GM12892 (cell line): ENCODE data around the gene MYH6.

ENCODE experiments used
- DNase-seq: peaks from one replicate; pipeline ENCODE4 v3.0.0; 2011; ENCODE audit not compliant: insufficient read length
- FAIRE-seq: peaks from 2 replicates; lab custom pipeline; 2011; peaks lifted over from hg19 to GRCh38; lab: Jason Lieb, UNC
- POLR2A ChIP-seq: IDR thresholded peaks from 2 replicates; pipeline ENCODE4 v1.6.1; 2011; ENCODE audit warnings: low read depth, low read length, control low read depth
- POLR2AphosphoS5 ChIP-seq: IDR thresholded peaks from 2 replicates; pipeline ENCODE4 v1.6.1; 2011; ENCODE audit warnings: low read depth, low read length, control low read depth
- TAF1 ChIP-seq: IDR thresholded peaks from 2 replicates; pipeline ENCODE4 v1.6.1; 2011; ENCODE audit warnings: low read depth, mild to moderate bottlenecking, control low read depth, low read length, borderline replicate concordance

The MYH6 gene

GRCh38 chr14:23385244-23385641 lies 22.8 kb downstream of the MYH6 start:
- TF ChIP-seq POLR2AphosphoS5: no peak
- TF ChIP-seq POLR2A: no peak
- no peak for TF ChIP-seq TAF1
- FAIRE-seq: no peak
- no peak for DNase-seq

GRCh38 chr14:23384364-23385080 lies 23.6 kb downstream of the MYH6 start:
- FAIRE-seq: no peak
- DNase-seq: no peak
- TF ChIP-seq POLR2A: no peak
- TF ChIP-seq POLR2AphosphoS5: no peak
- no peak for TF ChIP-seq TAF1

GRCh38 chr14:23382731-23383440 lies 25.2 kb downstream of the MYH6 start:
- DNase-seq: no peak
- no peak for TF ChIP-seq POLR2A
- no peak for TF ChIP-seq TAF1
- no peak for TF ChIP-seq POLR2AphosphoS5
- no peak for FAIRE-seq

- FAIRE-seq (no peak), DNase-seq (no peak)
- TF ChIP-seq TAF1: no peak
- no peak for TF ChIP-seq POLR2A
- TF ChIP-seq POLR2AphosphoS5: no peak
These were observed 25.8 kb downstream of the MYH6 start for GRCh38 chr14:23382276-23382675.

DNA sequence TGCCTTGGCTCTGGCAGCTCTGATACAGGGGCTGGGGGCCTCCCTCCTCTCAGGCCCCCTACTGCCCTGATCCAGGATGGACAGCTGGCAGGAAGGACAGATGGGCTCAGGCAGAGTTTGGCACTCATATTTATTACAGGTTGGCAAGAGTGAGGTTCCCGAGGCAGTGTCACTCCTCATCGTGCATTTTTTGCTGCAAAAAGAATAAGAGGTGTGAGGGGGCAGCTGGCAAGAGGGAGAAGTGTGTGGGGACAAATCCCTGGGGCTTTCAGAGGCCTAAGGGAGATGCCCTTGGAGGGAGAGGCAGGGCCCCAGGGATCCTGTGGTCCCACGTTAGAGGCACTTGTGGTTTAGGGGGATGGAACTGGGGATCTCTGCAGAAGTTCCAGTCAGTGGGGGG lies 26.2 kb downstream of the MYH6 start:
- FAIRE-seq: no peak

GRCh38 chr14:23380976-23381375 lies 27.1 kb downstream of the MYH6 start:
- no peak for TF ChIP-seq TAF1
- no peak for TF ChIP-seq POLR2AphosphoS5
- TF ChIP-seq POLR2A: no peak

More for the DNA sequence above, 26.2 kb downstream of the MYH6 start:
- TF ChIP-seq TAF1 (no peak), POLR2A (no peak), POLR2AphosphoS5 (no peak)
- no peak for DNase-seq

DNA sequence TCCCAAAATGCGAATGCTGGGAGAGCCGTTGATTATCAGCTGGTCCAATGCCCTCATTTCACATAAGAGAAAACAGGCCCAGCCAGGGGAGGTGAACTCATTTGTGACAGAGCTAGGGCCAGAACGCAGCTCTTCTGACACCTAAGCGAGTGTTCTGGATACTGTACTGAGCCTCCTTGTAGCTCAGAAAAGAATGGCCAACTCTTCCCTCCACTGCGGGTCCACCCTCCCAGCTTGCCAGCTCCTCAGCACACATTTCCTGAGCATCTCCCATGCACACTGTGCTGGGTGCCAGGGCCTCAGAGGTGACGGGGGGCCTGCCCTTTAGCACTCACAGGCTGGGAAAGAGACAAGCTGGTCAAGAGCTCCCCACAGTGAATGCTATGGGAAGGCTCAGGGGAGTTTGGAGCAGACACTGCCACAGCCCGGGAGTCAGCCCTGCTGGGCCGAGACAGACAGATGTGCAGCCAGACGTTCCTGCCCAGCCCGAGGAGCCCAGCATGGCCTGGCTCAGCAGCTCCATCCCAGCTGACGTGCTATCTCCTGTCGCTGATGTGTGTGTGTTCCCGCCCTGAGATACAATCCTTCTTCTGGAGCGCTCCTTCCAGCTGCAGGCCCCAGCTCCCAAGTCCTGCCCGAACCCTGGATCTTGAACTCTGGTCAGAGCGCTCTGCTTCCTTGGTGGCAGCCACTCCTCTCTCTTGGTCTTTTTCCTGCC lies 27.7 kb downstream of the MYH6 start:
- DNase-seq: no peak
- TF ChIP-seq POLR2AphosphoS5 (no peak), TAF1 (no peak), POLR2A (no peak)
- no peak for FAIRE-seq

More at GRCh38 chr14:23380976-23381375, 27.1 kb downstream of the MYH6 start:
- FAIRE-seq: no peak
- DNase-seq: no peak

GRCh38 chr14:23379366-23380196 lies 28.5 kb downstream of the MYH6 start:
- no peak for TF ChIP-seq POLR2AphosphoS5
- TF ChIP-seq TAF1: no peak
- no peak for TF ChIP-seq POLR2A
- peak; percentile 60 for FAIRE-seq
- peak; percentile 82 for DNase-seq

GRCh38 chr14:23378612-23379220 lies 29.4 kb downstream of the MYH6 start:
- no peak for DNase-seq
- TF ChIP-seq TAF1: no peak
- no peak for TF ChIP-seq POLR2A
- no peak for TF ChIP-seq POLR2AphosphoS5
- no peak for FAIRE-seq

DNA sequence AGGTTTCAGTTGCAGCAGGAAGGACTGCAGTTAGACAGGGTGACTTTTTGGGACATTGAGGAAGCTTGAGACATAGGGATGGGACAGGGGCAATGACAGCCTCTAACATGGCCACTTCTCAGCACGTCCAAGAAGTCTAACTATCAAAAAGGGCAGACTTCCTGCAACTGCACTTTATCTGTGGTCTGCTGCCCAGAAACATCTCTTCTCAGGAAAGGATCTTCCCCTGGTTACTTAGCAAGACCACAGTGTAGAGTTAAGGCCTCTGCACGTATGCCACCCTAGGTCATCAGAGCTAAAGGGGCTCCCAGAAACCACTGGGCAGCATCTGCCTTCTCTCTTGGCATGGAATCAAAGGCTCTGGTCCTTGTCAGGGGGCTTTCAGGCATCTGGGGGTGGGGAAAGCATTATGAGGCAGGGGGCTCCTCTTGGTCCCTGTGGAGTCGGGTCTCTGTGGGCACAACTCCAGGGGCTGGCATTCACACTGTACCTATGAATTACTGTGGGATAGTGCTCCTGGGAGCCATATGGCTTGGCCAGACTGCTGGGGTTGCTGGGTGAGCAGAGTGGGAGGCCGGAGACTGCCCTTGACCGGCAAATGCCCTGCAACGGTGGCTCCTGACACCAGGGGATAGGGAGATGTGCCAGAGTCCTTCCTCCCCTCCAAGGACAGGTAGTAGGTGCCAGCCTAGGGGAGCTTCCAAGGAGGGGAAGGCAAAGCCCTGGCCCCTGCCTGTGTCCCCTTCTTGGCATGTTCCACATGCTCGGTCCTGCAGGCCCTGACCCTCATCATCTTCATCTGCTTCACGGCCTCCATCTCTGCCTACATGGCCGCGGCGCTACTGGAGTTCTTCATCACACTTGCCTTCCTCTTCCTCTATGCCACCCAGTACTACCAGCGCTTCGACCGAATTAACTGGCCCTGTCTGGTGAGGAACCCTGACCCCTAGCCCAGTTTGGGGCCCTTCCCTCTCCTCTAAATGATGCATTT lies 30.2 kb downstream of the MYH6 start:
- DNase-seq (no peak), FAIRE-seq (no peak)
- TF ChIP-seq TAF1 (no peak), POLR2AphosphoS5 (no peak), POLR2A (no peak)

- FAIRE-seq (no peak), DNase-seq (no peak)
- TF ChIP-seq POLR2A (no peak), TAF1 (no peak), POLR2AphosphoS5 (no peak)
These were observed 30.9 kb downstream of the MYH6 start for GRCh38 chr14:23377198-23377550.
